ENCODE measurements around the gene TMEM190.

Gene TMEM190

GRCh38 chr19:55346725-55347441 lies 29.7 kb upstream of the TMEM190 start:
- TF ChIP-seq CTCF (IDR thresholded peaks at IDR 0.05; ENCODE audit: low read depth, low read length, missing control alignments), result no peak
- DNase-seq (ENCODE audit: low read depth), result no peak

GRCh38 chr19:55347442-55348009 lies 29.1 kb upstream of the TMEM190 start:
- in situ Hi-C loops (cut with HindIII; ENCODE audit: low sequenced_read_pairs), result no loop called here
- DNase-seq (ENCODE audit: low read depth), result no peak
- no peak overlapping the region for H3K4me3 ChIP-seq (ENCODE audit: low read depth, low read length)
- TF ChIP-seq CTCF (IDR thresholded peaks at IDR 0.05; ENCODE audit: low read depth, low read length, missing control alignments), result no peak

More at GRCh38 chr19:55346725-55347441, 29.7 kb upstream of the TMEM190 start:
- H3K4me3 ChIP-seq (ENCODE audit: low read depth, low read length), result no peak overlapping the region
- in situ Hi-C loops (cut with HindIII; ENCODE audit: low sequenced_read_pairs), result no loop called here

- in situ Hi-C loops (cut with HindIII; ENCODE audit: low sequenced_read_pairs), result no loop called here
- DNase-seq (ENCODE audit: low read depth), result no peak
- no peak overlapping the region for H3K4me3 ChIP-seq (ENCODE audit: low read depth, low read length)
- TF ChIP-seq CTCF (IDR thresholded peaks at IDR 0.05; ENCODE audit: low read depth, low read length, missing control alignments), result no peak
Observed at GRCh38 chr19:55348317-55349034, 28.1 kb upstream of the TMEM190 start.

- no peak for TF ChIP-seq CTCF (IDR thresholded peaks at IDR 0.05; ENCODE audit: low read depth, low read length, missing control alignments)
- no peak overlapping the region for H3K4me3 ChIP-seq (ENCODE audit: low read depth, low read length)
- no peak for DNase-seq (ENCODE audit: low read depth)
- in situ Hi-C loops (cut with HindIII; ENCODE audit: low sequenced_read_pairs), result loop anchor here (5.0 to 10.0 kb wide), 3 partner anchors 42 to 254 kb away; partner anchors contain the start of genes ZNF524 and ZNF865
Observed at GRCh38 chr19:55350620-55351315, 25.9 kb upstream of the TMEM190 start.

GRCh38 chr19:55352040-55352439 lies 24.6 kb upstream of the TMEM190 start:
- in situ Hi-C loops (cut with HindIII; ENCODE audit: low sequenced_read_pairs), result loop anchor here (5.0 to 10.0 kb wide), 3 partner anchors 40 to 253 kb away; partner anchors contain the start of genes ZNF524 and ZNF865
- H3K4me3 ChIP-seq (ENCODE audit: low read depth, low read length), result no peak overlapping the region

More at GRCh38 chr19:55352040-55352439, 24.6 kb upstream of the TMEM190 start:
- no peak for DNase-seq (ENCODE audit: low read depth)
- TF ChIP-seq CTCF (IDR thresholded peaks at IDR 0.05; ENCODE audit: low read depth, low read length, missing control alignments), result no peak
